SK-N-SH treated with all-trans-retinoic acid at 6 μM for 48 hours (cell line): ENCODE data around the gene KLHDC8B.

Experiments used
- BACH2 ChIP-seq: fragments of 250-450 bp; sonication (Bioruptor Pico); IDR thresholded peaks from 2 replicates; pipeline ENCODE4 v1.9.0; 2021; ENCODE audit warnings: mild to moderate bottlenecking, borderline replicate concordance
- CSRNP3 ChIP-seq: fragments of 250-450 bp; sonication (Bioruptor Pico); IDR thresholded peaks from 2 replicates; pipeline ENCODE4 v1.5.1; 2021; ENCODE audit warnings: mild to moderate bottlenecking, moderate library complexity
- GLIS3 ChIP-seq: fragments of 250-450 bp; sonication (Bioruptor Pico); IDR thresholded peaks from 2 replicates; pipeline ENCODE4 v1.5.0; 2020; ENCODE audit warnings: mild to moderate bottlenecking, moderate library complexity
- ISL1 ChIP-seq: fragments of 250-450 bp; sonication (Bioruptor Pico); IDR thresholded peaks from 2 replicates; pipeline ENCODE4 v2.1.2; 2022; ENCODE audit warnings: mild to moderate bottlenecking, moderate library complexity
- RARB ChIP-seq: fragments of 250-450 bp; sonication (Bioruptor Pico); IDR thresholded peaks from 2 replicates; pipeline ENCODE4 v1.8.0; 2021; ENCODE audit warnings: mild to moderate bottlenecking, moderate library complexity
- TSHZ2 ChIP-seq: fragments of 250-450 bp; sonication (Bioruptor Pico); IDR thresholded peaks from 2 replicates; pipeline ENCODE4 v1.5.0; 2020; ENCODE audit warnings: mild to moderate bottlenecking, moderate library complexity
- ZC3H10 ChIP-seq: fragments of 250-450 bp; sonication (Bioruptor Pico); IDR thresholded peaks from 2 replicates; pipeline ENCODE4 v1.5.1; 2021; ENCODE audit warnings: mild to moderate bottlenecking, moderate library complexity
- ZFP3 ChIP-seq: fragments of 250-450 bp; sonication (Bioruptor Pico); IDR thresholded peaks from 2 replicates; pipeline ENCODE4 v1.5.0; 2020; ENCODE audit warnings: mild to moderate bottlenecking, moderate library complexity
- ZNF70 ChIP-seq: fragments of 450-650 bp; formaldehyde crosslinking; IDR thresholded peaks from 2 replicates; pipeline ENCODE4 v1.5.0; 2020; ENCODE audit warnings: mild to moderate bottlenecking, moderate library complexity
- ZNF8 ChIP-seq: fragments of 450-650 bp; formaldehyde crosslinking; IDR thresholded peaks from 2 replicates; pipeline ENCODE4 v1.5.0; 2020; ENCODE audit warnings: mild to moderate bottlenecking, moderate library complexity
- TF ChIP-seq, protein P1 (sequence below): fragments of 250-450 bp; sonication (Bioruptor Pico); IDR thresholded peaks from 2 replicates; pipeline ENCODE4 v1.8.0; 2020; ENCODE audit warnings: mild to moderate bottlenecking, moderate library complexity, borderline replicate concordance
- TF ChIP-seq, protein P2 (sequence below): fragments of 250-450 bp; sonication (Bioruptor Pico); IDR thresholded peaks from 2 replicates; pipeline ENCODE4 v1.5.1; 2020; ENCODE audit warnings: low read depth, mild to moderate bottlenecking, moderate library complexity

GRCh38 chr3:49134471-49135265, 36.7 kb upstream of the KLHDC8B start:
- TF ChIP-seq ZFP3 (CRISPR knock-in tag) (no peak), TSHZ2 (no peak), ISL1 (CRISPR knock-in tag) (no peak), CSRNP3 (CRISPR knock-in tag) (no peak), RARB (no peak), GLIS3 (no peak), ZNF8 (CRISPR knock-in tag) (no peak), ZC3H10 (CRISPR knock-in tag) (no peak), ZNF70 (no peak), BACH2 (no peak)
- TF ChIP-seq, protein P1, sequence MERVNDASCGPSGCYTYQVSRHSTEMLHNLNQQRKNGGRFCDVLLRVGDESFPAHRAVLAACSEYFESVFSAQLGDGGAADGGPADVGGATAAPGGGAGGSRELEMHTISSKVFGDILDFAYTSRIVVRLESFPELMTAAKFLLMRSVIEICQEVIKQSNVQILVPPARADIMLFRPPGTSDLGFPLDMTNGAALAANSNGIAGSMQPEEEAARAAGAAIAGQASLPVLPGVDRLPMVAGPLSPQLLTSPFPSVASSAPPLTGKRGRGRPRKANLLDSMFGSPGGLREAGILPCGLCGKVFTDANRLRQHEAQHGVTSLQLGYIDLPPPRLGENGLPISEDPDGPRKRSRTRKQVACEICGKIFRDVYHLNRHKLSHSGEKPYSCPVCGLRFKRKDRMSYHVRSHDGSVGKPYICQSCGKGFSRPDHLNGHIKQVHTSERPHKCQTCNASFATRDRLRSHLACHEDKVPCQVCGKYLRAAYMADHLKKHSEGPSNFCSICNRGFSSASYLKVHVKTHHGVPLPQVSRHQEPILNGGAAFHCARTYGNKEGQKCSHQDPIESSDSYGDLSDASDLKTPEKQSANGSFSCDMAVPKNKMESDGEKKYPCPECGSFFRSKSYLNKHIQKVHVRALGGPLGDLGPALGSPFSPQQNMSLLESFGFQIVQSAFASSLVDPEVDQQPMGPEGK (CRISPR knock-in tag), result no peak
- TF ChIP-seq, protein P2, sequence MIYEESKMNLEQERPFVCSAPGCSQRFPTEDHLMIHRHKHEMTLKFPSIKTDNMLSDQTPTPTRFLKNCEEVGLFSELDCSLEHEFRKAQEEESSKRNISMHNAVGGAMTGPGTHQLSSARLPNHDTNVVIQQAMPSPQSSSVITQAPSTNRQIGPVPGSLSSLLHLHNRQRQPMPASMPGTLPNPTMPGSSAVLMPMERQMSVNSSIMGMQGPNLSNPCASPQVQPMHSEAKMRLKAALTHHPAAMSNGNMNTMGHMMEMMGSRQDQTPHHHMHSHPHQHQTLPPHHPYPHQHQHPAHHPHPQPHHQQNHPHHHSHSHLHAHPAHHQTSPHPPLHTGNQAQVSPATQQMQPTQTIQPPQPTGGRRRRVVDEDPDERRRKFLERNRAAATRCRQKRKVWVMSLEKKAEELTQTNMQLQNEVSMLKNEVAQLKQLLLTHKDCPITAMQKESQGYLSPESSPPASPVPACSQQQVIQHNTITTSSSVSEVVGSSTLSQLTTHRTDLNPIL (CRISPR knock-in tag), result no peak
